Peyer's patch (tissue), 4 donors: Measurements from ENCODE around the gene LARP1.
"Not testable (repeated sequence)": the region's sequence is repeated elsewhere in the genome, so short reads cannot be mapped to it uniquely, and the experiment has no call there.

Source experiments
- CTCF ChIP-seq, 6 experiments: fragments of 450-650 bp in 4 of 6; fragments of 200-600 bp in 2 of 6; sonication (generic) in 1 of 6; IDR thresholded peaks; one replicate each; pipeline ENCODE4 v1.5.1; 2017 to 2019; ENCODE audit warnings: antibody characterized with exemption in 6 of 6, mild to moderate bottlenecking in 3 of 6, moderate library complexity in 1 of 6
- POLR2A ChIP-seq, 2 donors: fragments of 450-650 bp; IDR thresholded peaks; one replicate each; pipeline ENCODE4 v1.5.1; 2017; ENCODE audit warnings: antibody characterized with exemption in 2 of 2, mild to moderate bottlenecking in 2 of 2, moderate library complexity in 2 of 2

GRCh38 chr5:154822896-154823295, 67.7 kb downstream of the LARP1 start:
- not testable (repeated sequence) for TF ChIP-seq POLR2A, CTCF (IDR thresholded peaks at IDR 0.05)
